Measurements from ENCODE around the gene EVI5.
A peak's percentile ranks its signal among the peaks of the same experiment; 100 is the strongest.

EVI5 gene

GRCh38 chr1:92797297-92797696 is 12.4 kb upstream of the EVI5 start:
- TF ChIP-seq CTCF (IDR thresholded peaks at IDR 0.05; ENCODE audit: low read depth, low read length, missing control alignments), result no peak
- in situ Hi-C loops (cut with HindIII; ENCODE audit: low sequenced_read_pairs), result no loop called here
- DNase-seq (ENCODE audit: low read depth), result no peak
- H3K4me3 ChIP-seq (ENCODE audit: low read depth, low read length), result no peak overlapping the region

GRCh38 chr1:92795166-92795565 is 10.3 kb upstream of the EVI5 start:
- in situ Hi-C loops (cut with HindIII; ENCODE audit: low sequenced_read_pairs), result no loop called here
- no peak overlapping the region for H3K4me3 ChIP-seq (ENCODE audit: low read depth, low read length)
- DNase-seq (ENCODE audit: low read depth), result peak; percentile 39
- TF ChIP-seq CTCF (IDR thresholded peaks at IDR 0.05; ENCODE audit: low read depth, low read length, missing control alignments), result no peak

DNA sequence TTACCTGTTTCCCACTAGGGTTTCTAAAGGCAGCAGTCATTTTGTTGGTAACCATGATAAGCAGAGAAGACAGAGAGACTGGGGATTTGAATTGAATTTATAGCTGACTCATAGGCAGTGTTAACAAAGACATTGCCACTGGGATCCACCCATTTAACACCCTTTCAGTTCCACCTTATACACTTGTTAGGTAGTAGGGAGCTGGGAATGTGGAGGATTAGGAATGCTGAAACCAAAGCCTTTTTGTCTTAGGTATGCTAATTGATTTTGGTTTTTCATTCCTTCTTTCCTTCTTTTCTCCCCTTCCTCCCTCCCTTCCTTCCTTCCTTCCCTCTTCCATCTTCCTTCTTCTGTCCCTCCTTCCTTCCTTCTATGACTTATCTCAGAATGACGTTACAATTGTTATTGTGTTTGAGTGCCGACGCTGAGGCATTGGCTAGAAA is 7.5 kb upstream of the EVI5 start:
- no peak for DNase-seq (ENCODE audit: low read depth)
- no peak overlapping the region for H3K4me3 ChIP-seq (ENCODE audit: low read depth, low read length)
- TF ChIP-seq CTCF (IDR thresholded peaks at IDR 0.05; ENCODE audit: low read depth, low read length, missing control alignments), result no peak
- in situ Hi-C loops (cut with HindIII; ENCODE audit: low sequenced_read_pairs), result no loop called here

- in situ Hi-C loops (cut with HindIII; ENCODE audit: low sequenced_read_pairs), result no loop called here
- no peak for DNase-seq (ENCODE audit: low read depth)
- TF ChIP-seq CTCF (IDR thresholded peaks at IDR 0.05; ENCODE audit: low read depth, low read length, missing control alignments), result no peak
- H3K4me3 ChIP-seq (ENCODE audit: low read depth, low read length), result no peak overlapping the region
Observed at GRCh38 chr1:92791487-92792066, 6.7 kb upstream of the EVI5 start.

DNA sequence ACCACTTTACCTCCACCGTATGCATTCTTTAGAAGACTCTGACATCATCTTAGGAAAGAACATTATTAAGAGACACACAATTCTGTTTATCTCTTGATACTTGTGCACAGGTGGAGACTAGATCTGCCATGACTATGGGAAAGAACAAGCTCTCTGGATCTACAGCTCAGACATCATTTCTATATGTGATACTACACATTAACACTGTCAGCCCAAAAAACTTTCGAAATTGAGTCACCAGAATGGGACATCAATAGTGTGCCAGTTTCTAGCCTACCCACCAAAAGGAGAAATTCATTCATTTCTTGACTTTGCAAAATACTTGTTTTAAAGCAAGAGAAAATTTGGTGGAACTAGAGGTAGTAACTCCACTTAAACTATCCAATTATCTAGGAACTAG is 6.0 kb upstream of the EVI5 start:
- in situ Hi-C loops (cut with HindIII; ENCODE audit: low sequenced_read_pairs), result no loop called here
- H3K4me3 ChIP-seq (ENCODE audit: low read depth, low read length), result no peak overlapping the region
- no peak for DNase-seq (ENCODE audit: low read depth)
- TF ChIP-seq CTCF (IDR thresholded peaks at IDR 0.05; ENCODE audit: low read depth, low read length, missing control alignments), result no peak

DNA sequence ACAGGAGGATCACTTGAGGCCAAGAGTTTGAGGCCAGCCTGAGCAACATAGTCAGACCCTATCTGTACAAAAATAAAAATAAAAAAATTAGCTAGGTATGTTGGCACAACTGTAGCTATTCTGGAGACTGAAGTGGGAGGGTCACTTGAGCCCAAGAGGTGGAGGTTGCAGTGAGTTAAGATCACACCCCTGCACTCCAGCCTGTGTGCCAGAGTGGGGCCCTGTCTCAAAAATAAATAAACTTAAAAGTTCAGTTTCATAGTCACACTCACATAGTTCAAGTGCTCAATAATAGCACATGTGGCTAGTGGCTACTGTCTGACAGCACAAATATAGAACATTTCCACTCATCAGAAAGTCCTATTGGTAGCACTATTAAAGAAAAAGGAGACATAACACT is 5.2 kb upstream of the EVI5 start:
- DNase-seq (ENCODE audit: low read depth), result no peak
- no peak overlapping the region for H3K4me3 ChIP-seq (ENCODE audit: low read depth, low read length)
- no peak for TF ChIP-seq CTCF (IDR thresholded peaks at IDR 0.05; ENCODE audit: low read depth, low read length, missing control alignments)
- in situ Hi-C loops (cut with HindIII; ENCODE audit: low sequenced_read_pairs), result no loop called here
